Activated CD8-positive, alpha-beta memory T cell treated with anti-CD3 and anti-CD28 coated beads for 48 hours (primary cell): ENCODE measurements around the gene ZKSCAN7.
"Not testable (repeated sequence)": the region's sequence is repeated elsewhere in the genome, so short reads cannot be mapped to it uniquely, and the experiment has no call there.

ENCODE experiments used
- DNase-seq, 3 experiments: peaks; one replicate each; pipeline ENCODE4 v3.0.0-alpha.2; 2020; ENCODE audit warnings: low read depth in 2 of 3, low spot score in 2 of 3

The ZKSCAN7 gene

DNA sequence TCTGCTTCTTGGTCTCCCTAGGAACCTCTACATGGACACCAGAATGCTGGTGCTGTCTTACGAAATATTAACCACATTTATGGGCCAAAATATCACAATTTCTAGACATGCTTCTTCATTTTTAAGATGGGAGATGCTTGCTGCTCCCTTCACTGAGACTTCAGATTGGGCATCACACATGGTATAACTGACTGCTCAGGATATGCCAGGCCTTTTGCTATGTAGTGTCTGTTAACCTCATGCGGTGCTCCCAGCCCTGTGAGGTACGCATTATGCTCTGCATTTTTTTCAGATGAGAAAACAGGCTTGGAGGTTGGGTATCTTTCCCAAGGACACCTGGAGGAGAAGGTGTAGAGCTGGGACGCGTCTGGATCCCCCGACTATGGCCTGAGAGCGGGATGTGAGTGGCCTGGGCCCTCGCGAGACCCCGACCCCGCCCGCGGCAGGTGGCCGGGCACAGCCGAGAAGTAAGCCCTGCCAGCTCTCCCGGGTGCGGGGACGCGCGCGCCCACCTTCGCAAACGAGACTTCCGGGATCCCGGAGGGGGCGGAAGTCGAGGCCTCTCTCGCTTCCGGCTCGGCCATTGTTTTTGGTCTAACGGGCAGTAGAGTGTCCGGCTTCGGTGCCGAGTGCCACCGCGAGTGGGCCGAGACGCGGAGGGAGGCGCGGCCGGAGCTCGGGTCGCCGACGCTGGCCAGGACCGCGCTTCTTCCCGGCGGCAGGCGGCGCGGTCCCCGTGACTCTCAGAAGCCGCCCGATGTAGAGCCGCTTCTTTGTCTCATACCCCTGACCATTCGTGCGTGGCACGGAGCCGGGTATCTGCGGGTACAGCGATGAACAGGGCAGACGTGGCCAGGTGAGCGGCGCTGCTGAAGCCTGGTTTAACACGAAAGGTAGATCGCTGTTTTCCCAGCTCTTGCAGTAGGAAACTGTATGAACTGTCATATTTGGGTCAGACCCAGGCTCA, at the start of gene ZKSCAN7:
Gene ZKSCAN7, plus strand, starts transcription at position 568 of the 967 bp plus-strand sequence. CDS start 1,855 bp downstream, outside the sequence.
- peak; percentile 20 to 42 (median 24) for DNase-seq

DNA sequence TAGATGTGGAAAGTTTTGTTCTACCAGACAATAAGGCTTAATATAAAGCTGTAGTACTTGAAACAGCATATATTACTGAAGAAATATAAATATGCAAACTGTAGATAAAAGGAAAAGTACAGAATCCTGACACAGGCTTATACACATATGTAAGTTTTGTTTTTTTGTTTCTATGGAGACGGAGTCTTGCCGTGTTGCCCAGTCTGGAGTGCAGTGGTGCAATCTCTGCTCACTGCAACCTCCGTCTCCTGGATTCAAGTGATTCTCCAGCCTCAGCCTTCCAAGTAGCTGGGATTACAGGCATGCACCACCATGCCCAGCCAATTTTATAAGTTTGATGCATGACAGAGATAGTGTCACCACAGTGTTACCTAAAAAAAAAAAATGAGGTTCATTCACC, 48.4 kb upstream of the ZKSCAN7 start:
- no peak for DNase-seq

DNA sequence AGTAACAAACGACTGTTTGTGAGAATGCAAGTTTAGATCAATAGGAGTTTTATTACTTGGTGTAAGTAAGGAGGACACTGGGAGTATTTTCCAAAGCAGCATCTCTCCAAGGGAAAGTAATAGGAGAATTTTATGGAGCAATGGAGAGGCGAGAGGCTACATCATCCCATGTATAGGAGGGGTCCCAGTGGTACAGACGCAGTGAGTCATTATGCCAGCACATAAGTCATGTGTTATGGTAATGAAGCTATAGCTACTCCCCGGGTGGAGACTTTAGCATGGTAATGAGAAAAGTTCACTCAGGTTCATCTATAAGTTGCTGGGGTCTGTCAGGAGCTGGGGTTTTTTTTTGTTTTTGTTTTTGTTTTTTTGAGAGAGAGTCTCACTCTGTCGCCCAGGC, 48.0 kb upstream of the ZKSCAN7 start:
- no peak for DNase-seq

DNA sequence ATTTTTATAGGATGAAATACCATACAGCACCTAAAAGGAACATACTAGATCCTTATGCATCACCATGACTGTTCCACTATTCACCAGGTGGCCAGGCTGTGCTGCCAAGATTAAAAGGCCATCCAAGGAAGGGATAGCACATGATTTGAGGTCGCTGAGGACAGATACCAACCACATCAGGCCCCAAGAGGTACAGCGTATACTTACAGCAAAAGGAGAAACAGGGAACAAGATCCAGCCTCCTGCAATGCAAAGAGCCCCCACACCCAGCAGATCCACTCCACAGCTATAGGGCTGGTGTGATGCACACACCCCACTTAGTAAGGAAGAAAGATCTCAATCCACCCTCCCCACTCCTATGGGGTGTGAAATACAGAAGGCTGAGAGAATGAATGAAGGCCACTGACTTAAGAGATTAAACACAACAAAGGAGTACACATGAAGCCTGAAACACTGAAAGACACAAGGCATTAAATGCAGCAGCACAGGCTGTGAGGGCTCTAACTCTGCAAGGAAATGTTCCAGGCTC, 45.5 kb upstream of the ZKSCAN7 start:
- no peak for DNase-seq

DNA sequence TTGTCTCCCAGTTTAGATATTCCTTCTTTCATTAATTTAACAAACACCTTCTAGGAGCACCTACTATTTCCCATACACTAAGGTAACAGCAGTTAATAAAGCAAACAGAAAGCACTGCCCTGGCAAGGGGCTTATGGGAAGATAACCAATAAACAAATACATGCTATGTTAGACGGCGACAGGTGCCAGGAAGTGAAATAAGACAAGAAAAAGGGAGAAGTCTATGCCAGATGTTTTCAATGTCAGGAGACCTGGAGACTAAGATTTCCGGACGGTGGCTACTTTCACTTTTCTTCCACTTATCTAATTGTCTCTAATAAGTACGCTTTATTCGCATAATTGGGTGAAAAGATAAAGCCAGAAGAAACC, 45.0 kb upstream of the ZKSCAN7 start:
- no peak for DNase-seq

DNA sequence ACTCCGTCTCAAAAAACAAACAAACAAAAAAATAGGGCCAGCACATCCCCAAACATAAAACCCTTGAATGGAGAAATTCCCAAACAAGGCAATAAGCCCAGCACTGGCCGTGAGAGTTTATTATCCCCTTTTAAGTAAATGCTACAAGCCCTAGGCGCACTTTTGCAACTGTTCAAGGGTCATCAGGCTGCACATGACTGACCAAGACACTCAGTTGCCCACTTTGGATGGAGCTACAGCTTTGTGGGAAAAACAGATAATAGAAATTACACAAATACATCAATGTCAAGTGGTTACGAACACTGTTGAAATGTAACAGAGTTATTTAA, 43.8 kb upstream of the ZKSCAN7 start:
- no peak for DNase-seq

DNA sequence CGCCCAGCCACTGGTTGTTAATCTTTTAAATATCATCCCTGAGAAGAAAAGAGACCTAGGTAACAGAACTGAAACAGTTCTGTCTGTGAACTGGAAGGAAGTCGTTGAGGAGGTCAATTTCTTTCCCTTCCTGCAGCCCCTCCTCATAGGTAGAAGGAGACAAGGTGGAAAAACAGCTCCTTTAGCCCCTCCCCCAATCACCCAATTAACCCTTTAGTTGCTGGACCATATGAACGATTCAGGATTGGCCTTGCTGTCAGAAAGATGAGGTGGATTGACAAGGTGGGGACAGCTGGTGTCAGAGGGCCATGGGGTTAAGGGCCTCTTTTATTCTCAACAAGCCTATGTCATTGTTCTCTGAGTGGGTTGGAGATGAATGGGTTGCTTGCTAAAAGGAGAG, 41.5 kb upstream of the ZKSCAN7 start:
- DNase-seq: no peak

DNA sequence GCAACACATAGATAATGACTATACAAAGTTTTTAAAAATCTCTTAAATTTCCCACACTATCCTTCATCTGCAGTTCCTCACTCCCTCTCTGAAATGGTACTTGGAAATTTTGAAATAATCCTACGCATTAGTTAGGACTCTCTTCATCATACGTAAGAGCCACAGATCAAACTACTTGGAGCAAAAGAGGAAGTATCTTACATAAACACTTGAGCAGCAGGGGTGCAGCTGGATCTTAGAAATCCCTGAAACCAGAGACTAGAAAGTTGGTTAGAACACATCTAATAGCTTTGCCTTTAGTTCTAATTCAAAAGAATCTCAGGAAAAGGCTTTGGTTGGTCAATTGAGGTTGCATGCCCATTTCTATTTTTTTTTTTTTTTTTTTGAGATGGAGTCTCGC, 38.8 kb upstream of the ZKSCAN7 start:
- no peak for DNase-seq

DNA sequence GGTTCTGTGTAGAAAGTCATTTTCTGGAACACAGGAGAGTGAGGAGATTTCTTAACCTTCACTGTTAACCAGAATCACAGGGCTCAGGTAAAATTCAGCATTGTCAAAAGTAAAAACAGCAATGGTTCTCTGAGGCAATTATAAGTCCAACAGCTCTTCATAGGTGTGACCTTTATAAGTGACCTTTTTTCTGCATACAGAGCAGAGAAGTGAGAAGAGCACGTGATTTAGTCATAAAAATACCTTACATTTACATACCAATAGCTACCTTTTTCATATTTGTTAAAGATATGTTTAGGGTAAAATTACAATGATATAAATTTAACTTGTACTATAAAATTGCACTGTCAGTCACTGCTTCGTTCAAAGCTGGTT, 36.2 kb upstream of the ZKSCAN7 start:
- no peak for DNase-seq

DNA sequence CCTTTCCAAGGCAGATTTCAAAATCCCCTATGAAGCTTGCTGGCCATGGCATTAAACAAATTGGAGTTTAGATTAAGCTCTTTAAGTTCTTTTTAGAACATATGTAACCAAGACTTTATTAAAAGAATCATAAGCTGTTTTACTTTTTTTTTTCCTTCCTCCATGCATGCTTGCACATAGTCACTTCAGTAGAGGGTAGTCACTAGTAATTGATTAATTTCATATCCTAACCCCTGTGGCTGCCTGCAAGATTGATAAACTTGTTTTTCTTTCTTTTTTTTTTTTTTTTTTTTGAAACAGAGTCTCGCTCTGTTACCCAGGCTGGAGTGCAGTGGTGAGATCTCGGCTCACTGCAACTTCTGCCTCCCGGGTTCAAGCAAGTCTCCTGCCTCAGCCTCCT, 33.3 kb upstream of the ZKSCAN7 start:
- no peak for DNase-seq

DNA sequence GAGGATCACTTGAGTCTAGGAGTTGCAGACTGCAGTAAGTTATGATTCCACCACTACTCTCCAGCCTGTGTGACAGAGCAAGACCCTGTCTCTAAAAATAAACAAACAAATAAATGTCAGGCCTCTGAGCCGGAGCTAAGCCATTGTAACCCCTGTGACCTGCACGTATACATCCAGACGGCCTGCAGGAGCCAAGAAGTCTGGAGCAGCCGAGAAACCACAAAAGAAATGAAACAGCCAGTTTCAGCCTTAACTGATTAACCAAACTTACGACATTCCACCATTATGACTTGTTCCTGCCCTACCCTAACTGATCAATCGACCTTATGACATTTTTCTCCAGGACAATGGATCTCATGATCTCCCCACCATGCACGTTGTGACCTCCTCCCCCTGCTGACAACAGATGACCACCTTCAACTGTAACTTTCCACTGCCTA, 32.5 kb upstream of the ZKSCAN7 start:
- DNase-seq: no peak

DNA sequence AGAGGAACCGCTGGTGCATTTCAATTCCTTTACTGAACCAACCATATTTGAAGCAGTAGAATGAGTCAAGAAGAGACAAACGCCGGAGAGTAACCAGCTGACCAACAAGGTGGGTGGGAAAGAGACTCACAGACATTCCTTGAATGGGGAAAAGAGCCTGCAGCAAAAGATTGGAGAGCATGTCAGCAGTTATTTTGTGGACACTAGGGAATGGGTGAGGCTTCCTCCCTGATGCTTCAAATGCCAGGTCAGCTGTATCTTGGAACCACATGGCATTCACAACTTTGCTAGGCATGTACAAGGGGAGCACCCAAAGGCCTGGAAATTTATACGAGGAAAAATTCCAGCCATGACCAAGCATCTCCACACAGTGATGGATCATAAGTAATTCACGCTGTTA, 29.9 kb upstream of the ZKSCAN7 start:
- DNase-seq: no peak

DNA sequence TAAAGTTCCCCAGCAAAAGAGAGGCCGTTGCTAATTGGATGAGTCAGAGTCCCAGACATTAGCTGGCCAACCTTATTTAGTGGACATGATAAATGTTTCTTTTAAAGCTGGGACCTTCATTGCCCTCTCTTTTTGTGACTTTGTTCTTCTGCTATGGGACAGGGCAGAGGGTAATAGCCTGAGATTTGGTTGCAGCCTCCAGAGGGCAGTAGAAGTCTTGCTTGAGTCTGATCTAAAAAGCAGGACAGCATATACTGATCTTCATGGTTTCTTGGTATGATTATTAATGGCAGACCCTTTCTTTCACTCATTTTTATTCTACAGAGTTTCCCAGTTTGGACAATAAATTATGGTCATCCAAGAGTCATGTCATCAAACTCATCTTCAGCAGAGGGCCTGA, 25.1 kb upstream of the ZKSCAN7 start:
- no peak for DNase-seq

DNA sequence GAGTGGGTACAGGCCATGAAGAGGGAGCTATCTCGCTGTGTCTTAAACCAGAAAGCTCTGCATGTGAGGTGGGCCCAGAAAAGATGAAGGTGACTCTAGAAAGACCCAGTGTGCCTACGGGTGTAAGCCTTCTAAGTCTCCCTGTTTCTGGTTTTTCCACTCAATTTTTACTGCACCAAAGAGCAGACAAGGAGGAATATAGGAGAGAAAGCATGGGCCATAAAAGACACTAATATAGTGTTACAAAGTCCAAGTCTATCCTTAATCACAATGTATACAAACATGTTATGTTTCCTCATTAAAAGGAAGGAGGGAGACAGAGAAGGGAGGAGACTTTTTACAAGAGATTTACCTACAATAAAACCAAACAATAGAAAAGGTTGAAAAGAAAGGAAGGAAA, 24.1 kb upstream of the ZKSCAN7 start:
- no peak for DNase-seq

DNA sequence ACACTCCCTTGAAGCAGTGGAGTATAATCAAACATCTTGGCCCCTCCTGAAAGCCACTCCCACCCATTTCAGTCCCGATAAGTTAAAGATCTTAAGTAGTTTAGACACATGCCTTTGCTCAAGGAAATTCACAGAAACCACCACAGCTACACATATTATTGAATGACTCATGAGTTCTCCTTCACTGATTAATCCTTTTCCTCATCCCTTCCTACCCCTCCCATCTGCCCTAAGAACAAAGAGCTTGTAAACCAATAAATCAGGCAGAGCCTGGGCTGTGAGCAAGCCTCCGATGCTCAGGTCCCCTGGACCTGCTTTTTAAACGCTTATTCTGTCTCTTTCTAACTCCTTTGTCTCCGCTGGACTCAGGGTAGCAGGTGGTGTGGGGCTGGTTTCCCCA, 20.3 kb upstream of the ZKSCAN7 start:
- not testable (repeated sequence) for DNase-seq

DNA sequence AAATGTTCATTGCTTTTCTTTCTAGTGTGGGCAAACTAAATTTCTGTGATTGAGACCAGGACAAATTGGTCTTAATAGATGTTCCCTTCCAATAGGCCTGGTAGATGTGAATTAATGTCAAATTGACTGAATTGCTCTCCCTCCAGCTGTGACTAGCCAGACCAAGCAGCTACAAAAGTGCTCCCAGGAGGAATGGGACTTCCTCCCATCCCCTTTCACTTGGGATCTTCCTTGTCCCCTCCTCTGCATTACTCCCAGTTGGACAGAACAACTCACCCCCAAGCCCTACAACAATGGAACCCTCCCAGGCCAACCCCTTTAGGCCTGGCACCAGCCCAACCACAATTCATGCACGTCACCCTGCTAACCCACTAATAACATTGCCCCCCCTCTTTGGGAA, 19.6 kb upstream of the ZKSCAN7 start:
- no peak for DNase-seq

DNA sequence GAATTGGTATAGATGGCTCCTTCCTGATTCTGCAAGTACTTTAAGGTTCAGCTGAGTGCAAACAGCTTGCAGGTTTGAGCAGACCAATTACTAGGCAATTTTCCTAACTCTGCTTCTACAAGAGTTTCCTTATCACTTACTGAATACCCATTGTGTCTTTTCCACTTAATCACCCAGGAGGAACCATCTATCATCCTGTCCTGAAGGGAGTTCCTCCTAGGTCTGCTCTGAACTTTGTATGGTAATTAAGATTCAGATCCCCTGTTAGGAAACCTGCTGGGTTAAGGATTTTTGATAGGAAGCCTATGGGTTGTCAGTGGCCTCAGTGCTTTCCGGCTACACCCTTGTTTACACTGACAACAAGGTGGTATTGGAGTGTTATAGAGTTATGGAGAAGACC, 10.2 kb upstream of the ZKSCAN7 start:
- not testable (repeated sequence) for DNase-seq

DNA sequence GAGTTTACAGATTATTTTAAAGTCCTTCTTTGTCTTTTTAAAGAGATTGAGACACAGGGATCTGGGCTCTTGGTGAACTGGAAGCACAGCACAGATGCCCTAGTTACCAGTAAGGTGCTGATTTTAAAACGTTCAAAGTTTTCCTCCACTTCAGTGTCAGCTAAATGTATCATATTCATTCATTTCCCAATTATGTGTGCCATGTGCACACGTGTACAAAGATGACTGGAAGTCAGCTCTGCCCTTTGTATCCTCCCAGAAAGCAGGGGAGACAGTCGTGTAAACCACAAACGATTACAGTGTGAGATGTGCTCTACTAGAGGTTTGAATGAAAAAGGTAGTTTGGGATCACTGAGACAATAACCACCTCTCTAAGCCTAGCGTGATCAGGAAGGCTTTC, 730 bp downstream of the ZKSCAN7 start:
- DNase-seq: no peak

DNA sequence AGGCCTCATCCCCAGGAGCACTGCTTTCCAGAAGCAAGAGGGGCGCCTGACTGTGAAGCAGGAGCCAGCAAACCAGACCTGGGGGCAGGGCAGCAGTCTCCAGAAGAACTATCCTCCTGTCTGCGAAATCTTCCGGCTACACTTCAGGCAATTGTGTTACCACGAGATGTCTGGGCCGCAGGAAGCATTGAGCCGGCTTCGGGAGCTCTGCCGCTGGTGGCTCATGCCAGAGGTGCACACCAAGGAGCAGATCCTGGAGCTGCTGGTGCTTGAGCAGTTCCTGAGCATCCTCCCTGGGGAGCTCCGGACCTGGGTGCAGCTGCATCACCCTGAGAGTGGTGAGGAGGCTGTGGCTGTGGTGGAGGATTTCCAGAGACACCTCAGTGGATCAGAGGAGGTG, 2.1 kb downstream of the ZKSCAN7 start:
- no peak for DNase-seq

DNA sequence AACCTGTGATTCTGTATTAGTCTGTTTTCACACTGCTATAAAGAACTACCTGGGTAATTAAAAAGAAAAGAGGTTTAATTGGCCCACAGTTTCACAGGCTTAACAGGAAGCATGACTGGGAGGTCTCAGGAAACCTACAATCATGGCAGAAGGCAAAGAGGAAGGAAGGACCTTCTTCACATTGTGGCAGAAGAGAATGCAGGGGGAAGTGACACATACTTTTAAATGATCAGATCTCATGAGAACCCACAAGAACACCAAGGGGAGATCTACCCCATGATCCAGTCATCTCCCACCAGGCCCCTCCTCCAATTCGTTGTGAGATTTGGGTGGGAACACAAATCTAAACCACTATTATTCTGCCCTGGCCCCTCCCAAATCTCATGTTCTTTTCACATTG, 6.1 kb downstream of the ZKSCAN7 start:
- no peak for DNase-seq

DNA sequence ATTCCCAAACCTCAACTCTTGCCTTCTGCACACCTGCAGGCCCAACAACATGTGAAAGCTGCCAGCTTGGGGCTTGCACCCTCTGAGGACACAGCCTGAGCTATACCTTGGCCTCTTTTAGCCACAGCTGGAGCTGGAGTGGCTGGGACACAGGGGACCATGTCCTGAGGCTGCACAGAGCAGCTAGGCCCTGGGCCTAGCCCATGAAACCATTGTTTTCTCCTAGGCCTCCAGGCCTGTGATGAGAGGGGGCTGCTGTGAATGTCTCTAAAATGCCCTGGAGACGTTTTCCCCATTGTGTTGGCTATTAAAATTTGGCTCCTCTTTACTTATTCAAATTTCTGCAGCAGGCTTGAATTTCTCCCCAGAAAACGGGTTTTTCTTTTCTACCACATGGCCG, 7.2 kb downstream of the ZKSCAN7 start:
- no peak for DNase-seq

DNA sequence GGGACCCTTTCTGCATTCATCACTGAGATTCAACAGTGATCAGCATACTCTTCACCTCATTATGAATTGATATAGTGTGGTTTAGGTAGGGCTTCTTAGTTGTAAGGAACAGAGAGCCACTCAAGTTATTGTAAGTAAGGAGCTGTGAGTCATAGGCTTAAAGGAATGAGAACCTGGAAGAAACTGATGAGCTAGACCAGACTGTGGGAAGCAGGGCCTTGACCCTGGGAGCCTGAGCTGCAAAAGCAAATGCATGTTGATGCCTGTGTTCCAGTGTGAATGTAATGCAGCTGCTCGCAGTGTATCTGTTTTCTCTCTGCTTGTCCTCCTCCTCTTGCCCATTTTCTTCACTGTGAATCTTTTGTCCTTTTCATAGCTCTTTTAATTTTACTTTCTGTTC, 13.6 kb downstream of the ZKSCAN7 start:
- DNase-seq: no peak

DNA sequence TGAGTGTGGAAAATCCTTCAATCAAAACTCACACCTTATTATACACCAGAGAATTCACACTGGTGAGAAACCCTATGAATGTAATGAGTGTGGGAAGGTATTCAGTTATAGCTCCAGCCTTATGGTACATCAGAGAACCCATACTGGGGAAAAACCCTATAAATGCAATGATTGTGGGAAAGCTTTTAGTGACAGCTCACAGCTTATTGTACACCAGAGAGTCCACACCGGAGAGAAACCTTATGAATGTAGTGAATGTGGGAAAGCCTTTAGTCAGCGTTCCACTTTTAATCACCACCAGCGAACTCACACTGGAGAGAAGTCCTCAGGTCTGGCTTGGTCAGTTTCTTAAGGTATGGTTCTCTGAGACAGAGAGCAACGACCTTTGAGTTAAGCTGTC, 16.0 kb downstream of the ZKSCAN7 start:
- no peak for DNase-seq
